ENCODE results near the gene WDR93. TPM values are rescaled to one million over a fixed set of nuclear protein-coding genes. Genes with fewer than 3 reads are reported as not detected.
"Not testable (repeated sequence)": the region's sequence is repeated elsewhere in the genome, so short reads cannot be mapped to it uniquely, and the experiment has no call there.

Gene WDR93
- total RNA-seq, 1 experiment from 2014 or later, result 0.35 TPM

DNA sequence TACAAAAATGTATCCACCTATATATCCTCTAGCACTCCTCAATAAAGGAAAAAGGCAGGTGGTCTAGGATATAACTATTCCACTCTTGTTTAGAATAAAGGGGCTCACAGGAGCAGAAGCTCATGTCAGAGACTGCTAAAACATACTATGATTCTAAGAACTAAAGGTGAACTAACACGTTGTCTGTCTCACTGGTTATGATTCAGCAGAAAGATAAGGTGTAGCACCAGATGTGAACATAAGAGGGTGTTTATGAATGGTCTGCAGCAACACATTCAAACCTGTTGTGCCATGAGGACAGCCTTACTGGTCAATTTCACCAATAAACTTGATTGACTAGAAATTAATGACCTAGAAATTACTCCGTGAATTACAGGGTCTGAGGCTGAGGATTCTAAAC lies 4.6 kb upstream of the WDR93 start:
- DNase-seq (ENCODE audit: low spot score), result no peak

DNA sequence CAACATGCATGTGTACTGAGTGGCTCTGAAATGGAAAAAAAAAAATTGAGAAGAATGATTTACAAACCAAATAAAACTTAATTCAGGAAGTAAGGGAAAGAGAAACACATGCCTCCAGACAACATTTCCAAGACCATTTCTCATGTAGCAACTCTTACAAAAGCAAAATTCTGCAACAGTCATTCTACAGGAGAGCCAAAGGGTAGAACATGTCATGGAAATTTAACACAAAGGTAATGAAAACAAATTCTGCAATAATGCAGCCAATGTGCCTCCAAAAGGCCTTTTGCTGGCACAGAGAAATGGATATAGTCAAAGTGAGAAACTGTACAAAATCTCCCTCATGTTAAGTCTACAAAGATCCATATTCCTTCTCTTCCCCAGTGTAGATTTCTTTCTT lies 4.1 kb upstream of the WDR93 start:
- DNase-seq (ENCODE audit: low spot score), result no peak

DNA sequence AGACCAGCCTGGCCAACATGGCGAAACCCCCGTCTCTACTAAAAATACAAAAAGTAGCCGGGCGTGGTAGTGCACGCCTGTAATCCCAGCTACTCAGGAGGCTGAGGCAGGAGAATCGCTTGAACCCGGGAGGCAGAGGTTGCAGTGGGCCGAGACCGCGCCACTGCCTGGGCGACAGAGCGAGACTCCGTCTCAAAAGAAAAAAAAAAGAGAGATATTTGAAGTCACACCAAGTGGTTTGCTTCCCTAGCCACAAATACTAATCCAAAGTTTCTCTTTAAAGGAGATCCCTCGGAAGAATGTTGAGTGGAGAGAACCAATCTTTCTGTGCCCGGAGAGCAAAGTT lies 708 bp upstream of the WDR93 start:
- DNase-seq (ENCODE audit: low spot score), result not testable (repeated sequence)

DNA sequence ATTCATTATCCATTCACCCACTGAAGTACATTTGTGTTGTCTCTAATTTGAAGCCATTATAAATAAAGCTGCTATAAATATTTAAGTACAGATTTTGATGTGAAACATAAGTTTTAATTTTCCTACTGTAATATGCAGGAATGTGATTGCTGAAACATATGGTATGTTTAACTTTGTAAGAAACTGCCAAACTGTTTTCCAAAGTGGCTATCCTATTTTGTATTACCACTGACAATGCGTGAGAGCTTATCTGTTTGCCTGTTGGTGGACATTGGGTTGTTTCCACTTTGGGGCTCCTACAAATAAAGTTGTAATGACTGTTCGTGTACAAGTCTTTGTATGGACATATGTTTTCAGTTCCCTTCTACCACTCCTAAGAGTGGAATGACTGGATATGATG lies 2.5 kb downstream of the WDR93 start:
- no peak for DNase-seq (ENCODE audit: low spot score)

DNA sequence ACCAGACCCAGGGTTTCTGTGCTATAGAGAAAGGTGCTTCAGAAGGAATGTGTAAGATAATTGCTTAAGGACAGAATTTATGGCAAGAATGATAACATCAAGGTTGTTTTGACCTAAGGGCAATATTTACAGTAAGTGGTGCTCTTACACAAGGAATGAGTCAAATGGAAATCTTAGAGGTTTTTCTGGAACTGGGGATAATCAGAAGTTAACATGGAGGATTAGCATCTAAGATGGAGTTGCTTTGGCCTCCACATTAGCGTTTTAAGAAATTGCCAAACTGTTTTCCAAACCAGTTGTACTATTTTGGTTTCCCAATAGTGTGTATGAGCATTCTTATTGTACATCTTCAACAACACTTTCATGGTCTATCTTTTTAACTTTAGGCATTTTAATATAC lies 3.1 kb downstream of the WDR93 start:
- no peak for DNase-seq (ENCODE audit: low spot score)

DNA sequence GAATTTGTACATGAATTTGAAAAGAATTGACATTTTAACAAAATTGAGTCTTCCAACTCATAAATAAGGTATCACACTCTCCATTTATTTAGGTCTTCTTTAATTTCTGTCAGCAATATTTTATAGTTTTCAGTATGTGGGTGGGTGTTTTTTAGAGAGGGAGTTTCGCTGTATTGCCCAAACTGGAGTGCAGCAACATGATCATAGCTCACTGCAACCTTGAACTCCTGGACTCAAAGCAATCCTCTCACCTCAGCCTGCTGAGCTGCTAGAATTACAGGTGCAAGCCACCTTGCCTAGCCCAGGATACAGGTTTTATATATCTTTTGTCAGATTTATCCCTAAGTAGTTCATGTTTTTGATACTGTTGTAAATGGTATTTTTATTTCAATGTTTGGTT lies 4.6 kb downstream of the WDR93 start:
- DNase-seq (ENCODE audit: low spot score), result no peak

DNA sequence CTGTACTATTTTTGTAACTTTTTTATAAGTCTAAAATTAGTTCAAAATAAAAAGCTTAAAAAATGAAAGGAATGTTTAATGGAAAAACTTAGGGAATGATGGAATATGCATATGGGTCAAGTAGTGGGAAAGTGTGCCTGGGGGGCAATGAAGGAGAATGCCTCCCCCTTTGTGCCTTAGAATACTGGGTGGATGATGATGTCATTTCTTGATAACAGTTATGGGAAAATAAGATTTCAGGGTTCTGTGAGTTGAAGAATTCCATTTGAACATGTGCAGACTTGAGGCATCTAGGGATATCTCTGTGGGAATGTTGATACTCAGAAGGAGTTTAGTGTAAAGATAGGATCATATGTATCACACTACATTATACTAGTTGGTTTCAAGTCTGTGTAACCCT lies 13.8 kb downstream of the WDR93 start:
- DNase-seq (ENCODE audit: low spot score), result no peak

DNA sequence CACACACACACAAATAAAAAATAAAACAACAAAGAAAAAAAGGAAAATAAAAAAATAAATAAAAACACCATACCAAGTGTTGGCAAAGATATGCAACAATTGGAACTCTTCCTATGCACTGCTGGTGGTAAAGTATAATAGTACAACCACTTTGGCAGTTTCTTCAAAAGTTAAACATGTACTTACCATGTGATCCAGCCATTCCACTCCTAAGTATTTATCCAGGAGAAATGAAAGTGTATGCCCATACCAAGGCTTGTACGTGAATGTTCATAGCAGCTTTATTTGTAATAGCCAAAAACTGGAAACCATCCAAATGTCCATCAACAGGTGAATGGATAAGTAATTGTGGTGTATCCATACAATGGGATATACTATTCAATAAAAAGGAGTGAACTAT lies 17.0 kb downstream of the WDR93 start:
- DNase-seq (ENCODE audit: low spot score), result no peak

DNA sequence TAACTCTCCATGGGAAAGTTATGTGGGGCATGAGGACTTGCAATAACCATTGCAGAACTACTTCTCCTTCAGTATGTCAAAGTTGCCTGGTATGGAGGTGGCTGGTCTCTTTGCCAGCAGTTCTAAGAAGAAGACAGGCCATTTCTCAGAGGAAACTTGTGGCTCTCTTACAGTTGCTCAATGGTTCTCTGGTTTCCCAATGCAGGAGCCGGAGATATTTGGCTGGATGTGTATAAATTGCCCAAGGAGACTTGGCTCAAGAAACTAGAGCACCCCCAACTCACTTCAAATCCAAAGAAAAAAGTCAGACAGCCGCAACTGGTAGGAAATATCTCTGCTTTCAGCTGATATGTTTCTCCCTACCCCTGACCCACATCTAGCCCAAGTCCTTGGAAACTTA lies 24.2 kb downstream of the WDR93 start:
- no peak for DNase-seq (ENCODE audit: low spot score)

DNA sequence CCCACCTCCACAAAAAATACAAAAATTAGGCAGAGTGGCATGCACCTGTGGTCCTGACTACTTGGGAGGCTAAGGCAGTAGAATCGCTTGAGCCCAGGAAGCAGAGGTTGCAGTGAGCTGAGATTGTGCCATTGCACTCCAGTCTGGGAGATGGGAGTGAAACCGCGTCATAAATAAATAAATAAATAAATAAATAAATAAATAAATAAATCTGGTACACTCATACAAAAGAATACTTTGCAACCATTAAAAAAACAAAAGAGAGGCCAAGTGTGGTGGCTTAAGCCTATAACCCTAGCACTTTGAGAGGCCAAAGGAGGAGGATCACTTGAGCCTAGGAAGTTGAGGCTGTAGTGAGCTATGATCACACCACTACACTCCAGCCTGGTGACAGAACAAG lies 32.4 kb downstream of the WDR93 start:
- no peak for DNase-seq (ENCODE audit: low spot score)

DNA sequence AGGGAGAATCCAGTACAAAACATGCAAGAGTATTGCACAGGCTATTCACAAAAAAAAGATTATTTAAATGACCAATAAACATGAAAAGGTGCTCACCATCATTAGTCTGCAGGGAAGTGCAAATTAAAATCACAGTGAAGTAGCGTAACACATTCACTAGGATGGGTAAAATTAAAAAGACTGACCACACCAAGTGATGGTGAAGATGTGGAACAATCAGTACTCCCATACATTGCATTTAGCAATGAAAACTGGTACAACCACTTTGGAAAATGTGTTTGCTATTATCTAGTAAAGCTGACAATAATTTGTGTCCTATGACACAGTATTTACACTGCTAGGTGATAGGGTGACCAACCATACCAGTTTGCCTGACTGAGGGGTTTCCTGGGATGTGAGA lies 34.0 kb downstream of the WDR93 start:
- DNase-seq (ENCODE audit: low spot score), result no peak

DNA sequence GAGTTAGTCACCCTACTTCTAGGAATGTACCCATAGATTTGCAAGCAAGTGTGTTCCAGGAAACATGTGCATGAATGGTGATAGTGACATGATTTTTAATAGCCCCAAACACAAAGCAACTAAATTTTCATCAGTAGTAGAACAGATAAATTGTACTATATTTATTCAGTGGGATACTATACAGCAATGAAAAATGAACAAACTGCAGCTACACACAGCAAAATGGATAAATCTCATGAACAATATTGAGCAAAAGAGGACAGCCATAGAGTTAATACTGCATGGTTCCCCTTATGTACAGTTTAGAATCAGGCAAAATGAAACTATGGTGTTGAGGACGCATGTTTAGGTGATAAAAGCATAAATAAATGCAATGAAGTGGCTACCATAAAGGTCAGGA lies 34.5 kb downstream of the WDR93 start:
- no peak for DNase-seq (ENCODE audit: low spot score)

DNA sequence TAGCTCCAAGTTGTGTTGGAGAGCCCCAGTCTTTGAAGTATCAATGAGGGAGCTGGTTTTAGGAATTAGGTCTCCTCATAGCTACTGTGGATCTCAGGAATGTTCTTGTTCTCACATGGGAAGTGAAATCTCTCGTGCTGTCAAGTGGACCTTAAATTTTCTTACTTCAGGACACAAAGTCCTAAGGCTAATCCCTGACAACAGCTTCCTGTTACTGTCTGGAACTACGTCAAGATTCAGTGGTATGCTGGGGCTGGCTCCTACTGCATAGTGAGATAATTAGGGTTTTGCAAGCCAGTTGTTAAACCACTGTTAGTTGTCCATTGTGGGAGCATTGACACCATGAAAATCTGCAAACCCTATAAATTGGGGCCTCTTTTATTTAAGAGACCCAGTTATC lies 37.6 kb downstream of the WDR93 start:
- DNase-seq (ENCODE audit: low spot score), result no peak

DNA sequence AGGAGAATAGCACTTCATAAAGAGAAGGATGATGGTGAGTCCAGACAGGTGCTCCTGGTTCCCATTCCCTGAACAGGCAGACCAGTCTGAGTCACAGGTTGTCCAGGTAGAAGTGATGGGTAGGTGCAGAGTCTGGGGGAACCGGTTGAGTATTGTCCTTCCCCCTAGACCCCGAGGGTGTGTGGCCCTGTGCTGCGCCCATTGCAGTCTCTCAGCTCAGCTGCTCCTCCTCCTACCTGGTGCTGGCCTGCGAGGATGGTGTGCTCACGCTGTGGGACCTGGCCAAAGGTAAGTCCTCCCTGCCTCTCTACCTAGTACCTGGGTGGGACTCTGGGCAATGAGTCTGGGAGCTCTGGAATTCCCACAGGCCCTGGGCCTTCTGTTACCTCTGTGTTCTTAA lies 40.7 kb downstream of the WDR93 start:
- no peak for DNase-seq (ENCODE audit: low spot score)

DNA sequence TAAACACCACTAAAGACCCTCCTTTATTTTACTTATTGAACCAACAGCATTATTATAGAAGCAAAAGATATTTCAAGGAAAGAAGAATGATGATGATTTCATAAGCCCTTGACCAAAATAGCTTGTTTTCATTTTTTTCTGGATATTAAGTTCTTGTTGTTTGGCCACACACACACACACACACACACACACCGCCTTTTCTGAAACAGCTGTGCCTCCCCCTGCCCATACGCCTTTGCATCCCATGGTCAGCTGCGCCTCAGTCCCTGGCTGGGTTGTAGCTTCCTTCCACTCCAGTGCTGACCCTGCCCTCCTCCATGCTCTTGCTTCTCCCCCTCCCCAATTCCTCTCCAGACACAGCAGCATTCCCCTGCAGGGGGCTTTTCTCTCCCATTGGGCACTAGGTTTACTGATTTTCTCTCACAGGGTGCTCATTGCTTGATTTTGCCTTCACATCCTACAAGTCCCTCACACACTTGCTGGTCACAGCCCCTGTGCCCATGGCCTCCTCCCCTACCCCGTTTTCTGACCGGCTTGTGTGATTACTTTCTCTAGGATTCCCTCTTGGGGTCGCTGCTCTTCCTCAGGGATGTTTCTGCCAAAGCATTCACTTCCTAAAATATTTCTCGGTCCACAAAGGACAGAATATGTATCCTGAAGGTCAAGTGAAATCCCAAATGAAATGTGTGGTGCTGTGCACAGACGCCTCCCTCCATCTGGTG lies 42.0 kb downstream of the WDR93 start:
- no peak for DNase-seq (ENCODE audit: low spot score)

DNA sequence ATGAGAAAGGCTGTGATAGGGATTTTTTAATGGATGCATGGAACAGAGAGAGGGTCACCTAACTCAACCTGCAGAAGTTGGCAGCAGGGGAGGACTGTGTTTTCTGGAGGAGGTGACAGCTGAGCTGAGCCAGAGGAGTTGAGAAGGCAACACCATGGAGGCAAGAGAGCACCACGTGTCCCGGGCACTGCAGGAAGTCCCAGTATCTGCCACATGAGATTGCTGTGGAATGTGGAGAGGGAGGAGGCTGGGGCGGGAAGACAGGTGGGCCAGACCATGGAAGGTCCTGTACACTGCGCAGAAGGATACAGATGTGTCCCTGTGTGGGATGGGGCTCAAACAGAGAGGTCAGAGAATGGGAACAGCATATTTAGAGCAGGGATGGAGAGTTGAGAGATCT lies 45.2 kb downstream of the WDR93 start:
- no peak for DNase-seq (ENCODE audit: low spot score)

DNA sequence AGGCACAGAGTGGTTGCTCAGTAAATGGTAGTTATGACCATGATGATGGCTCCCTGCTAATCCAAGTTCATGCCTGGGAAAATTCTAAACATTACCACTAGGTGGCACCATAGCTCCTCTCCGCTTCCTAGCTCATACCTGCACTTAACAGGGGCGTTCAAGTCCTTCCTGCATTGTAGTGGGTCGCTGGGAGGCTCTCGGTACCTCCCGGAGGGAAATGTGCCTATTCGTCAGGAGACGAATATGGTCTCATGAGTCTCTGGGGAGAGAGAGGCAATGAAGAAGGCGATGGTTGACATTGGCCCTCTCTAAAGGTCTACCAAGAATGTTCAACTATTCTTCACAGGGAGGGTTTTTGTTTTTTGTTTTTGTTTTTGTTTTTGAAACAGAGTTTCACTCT lies 49.5 kb downstream of the WDR93 start:
- peak; percentile 66 for DNase-seq (ENCODE audit: low spot score)

DNA sequence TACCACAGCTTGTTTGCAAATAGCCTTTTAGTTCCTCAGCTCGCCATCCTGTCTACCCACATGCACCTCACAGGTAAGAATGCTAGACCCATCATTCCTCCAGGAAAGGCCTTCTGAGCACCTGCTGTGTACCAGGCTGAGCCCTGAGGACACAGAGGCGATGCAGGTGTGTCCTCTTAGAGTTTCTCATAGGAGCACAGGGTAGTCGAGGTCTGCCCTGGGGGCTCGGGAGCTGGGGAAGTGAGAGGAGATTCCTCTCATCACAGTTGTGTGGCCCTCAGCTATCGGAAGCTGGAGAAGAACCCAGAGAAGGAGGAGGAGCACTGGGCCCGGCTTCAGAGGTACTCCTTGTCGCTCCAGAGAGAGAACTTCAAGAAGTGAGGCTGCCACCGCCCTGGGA lies 52.4 kb downstream of the WDR93 start:
- DNase-seq (ENCODE audit: low spot score), result no peak

DNA sequence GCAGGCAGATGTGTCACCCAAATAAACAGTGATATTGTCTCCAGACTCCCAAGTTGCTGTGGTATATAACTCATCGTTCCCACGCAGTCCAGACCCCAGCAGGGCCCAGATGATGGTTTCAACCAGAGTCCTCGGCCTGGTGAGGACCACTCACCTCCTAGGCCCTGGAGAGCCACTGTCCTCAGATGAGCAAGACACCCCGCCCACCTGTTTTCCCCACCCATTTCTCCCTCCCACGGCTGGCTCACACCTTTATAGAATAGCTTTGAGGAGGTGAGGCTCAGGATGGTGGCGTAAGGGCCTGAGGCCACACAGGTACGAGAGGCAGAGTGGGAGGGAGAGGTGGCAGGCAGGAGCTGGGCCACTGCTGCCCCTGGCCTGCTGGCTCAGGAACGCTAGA lies 53.0 kb downstream of the WDR93 start:
- DNase-seq (ENCODE audit: low spot score), result no peak

DNA sequence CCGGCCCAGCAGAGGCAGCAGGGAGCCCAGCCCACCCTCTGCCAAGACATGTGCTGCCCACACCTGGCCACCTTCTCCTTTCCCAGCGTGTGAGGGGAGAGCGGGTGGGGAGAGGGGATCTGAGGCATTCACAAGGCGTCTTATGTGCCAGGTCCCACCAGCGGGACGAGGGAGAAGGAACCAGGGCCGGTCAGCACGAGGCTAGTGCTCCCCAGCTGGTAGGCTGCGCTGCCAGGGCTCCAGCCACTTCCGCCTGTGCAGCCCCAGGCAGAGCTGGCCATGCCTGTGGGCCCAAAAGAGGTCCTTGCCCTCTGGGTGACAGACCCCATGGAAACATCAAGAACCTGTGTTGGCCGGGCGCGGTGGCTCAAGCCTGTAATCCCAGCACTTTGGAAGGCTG lies 54.5 kb downstream of the WDR93 start:
- DNase-seq (ENCODE audit: low spot score), result no peak

DNA sequence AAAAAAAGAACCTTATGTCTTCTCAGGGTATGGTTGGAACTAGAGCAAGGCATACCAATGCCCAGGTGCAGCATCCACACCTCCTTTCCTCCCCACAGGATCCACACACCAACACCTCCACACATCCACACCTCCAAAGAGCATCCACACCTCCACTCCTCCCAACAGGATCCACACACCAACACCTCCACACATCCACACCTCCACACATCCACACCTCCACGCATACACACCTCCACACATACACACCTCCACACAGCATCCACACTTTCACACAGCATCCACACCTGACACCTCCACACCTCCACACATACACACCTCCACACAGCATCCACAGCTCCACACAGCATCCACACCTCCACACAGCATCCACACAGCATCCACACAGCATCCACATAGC lies 55.2 kb downstream of the WDR93 start:
- no peak for DNase-seq (ENCODE audit: low spot score)

DNA sequence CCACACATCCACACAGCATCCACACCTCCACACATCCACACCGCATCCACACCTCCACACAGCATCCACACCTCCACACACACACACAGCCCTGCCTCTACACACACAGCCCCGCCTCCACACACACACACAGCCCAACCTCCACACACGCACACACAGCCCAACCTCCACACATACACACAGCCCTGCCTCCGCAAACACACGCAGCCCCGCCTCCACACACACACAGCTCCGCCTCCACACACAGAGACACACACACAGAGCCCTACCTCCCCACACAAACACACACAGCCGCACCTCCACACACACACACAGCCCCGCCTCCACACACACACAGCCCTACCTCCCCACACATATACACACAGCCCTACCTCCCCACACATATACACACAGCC lies 55.8 kb downstream of the WDR93 start:
- DNase-seq (ENCODE audit: low spot score), result no peak

DNA sequence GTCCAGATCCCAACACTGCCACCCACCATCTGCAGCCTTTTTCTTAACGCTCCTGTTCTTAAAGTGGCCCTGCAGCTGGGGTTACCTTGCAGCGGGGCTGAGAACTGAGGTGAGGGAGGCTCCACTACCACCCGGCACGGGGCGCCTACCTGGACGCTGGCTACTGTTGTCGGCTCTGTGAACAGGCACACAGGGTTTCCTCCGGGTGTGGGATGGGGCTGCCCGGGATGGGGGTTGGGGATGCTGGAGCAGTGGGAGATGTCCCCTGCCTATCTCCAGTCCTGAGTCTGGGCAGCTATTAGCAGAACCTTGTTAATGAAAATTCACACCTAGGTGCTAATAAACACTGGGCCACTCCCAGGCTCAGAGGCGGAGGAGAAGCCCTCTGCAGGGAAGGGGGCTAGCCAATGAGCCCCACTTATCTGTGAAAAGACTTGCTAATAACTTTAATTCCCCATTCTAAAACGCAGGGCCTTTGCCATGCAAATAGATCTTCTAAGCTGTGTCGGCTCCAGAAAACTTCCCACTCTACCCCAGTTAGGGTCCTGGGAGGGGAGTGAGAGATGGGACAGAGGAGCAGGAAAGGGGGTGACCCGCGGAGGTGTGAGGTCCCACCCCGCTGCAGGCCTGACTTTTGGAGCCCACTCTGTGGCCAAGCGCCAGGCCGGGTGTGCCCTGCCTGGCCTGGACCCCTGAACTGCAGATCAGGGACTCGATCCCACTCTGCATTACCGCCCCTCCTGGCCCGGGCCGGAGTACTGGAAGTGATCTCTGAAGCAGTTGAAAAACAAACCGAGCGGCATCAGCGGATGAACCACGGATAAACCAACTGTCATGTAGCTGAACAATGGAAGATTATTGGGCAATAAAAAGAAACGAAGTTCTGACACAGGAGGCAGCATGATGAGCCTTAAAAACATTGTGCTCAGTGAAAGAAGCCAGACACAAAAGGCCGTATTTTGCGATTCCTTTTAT lies 57.4 kb downstream of the WDR93 start:
- DNase-seq (ENCODE audit: low spot score), result no peak
